ENCODE data around the gene GDF7.

GDF7 gene

GRCh38 chr2:20663196-20664070, 3.5 kb upstream of the GDF7 start:
- DNase-seq: no peak

DNA sequence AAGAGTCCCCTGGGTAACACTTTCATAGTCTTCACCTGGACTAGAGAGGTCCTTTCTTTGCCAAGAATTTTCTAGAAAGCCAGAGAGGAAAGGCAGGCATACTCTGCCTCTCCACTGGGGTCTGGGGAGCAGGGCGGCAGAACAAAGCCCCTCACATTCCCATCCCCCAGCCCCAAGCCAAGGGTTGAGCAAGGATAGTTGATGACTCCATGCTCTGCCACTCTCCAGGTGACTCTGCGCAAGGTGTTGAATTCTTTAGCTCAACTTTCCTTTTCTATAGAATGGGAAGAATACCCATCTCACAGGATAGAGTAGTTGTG, 2.9 kb upstream of the GDF7 start:
- no peak for DNase-seq

DNA sequence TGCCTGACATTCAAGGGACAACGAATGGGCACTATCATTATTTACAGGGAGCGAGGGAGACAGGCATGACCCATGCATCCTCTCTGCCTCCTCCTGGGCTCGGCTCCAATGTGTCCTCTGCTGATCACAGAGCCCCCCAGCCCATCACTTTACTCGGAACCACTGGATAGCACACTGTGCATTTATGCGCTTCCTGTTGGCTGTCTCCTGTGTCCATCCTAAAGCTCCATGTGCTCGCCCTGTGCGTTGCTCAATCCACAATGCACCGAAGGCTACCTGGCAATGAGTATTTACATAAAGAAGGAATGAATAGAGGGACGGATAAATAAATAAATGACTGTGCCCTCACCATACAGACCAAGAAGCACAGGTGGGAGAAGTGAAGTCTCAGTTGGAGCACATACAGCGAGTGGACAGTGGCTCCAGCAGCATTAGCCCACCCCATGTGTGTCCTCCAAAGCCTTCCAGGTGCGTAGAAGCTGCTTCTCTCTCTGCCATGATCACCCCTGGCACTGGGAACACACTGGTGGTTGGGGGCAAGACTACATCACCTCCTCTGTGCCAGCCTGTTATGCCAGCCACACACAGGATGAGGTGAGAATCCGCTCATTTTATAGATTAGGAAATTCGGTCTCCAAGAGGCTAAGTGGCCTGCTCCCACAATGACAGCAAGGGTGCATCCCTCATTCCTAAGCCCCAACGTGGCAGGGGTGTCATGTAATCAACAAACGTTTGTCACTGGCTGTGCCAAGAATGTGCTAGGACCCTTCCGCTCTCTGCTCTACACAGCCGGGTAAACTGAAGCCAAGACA, 2.3 kb upstream of the GDF7 start:
- DNase-seq: no peak

DNA sequence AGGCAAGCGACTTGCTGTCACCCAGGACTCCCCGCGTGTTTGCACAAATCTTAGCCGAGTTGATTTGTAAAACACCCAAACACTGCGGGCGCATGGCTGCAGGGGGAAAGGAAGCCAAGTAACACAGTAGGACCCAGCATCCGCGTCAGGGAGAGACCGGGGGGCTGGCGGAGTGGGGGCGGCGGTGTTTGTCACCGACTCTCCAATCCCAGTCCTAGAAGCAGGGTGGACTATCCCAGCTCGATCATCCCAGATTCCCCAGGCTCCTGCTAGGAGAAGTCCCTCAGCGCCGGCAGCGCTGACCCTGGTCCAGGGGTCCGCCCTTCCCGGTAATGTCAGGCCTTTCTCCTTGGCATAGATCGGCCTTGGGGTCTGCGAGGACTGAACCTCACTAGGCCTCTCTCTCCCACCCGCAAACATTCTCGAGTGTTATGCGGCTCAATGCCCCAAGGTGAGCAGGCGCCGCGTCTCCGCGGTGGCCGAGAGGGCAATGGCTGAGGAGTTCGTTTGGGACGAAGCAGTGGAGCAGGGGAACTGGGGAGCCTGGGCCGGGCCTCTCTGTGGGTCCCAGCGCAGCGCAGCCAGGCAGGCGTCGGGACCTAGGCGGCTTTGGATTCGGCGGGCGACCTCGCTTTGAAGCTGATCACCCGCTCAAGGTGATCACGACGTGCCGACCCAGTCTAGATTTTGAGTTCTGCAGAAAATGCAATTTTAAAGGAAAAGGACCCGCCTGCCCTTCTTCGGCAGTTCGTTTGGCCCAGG, 1.5 kb upstream of the GDF7 start:
- no peak for DNase-seq

GRCh38 chr2:20666005-20666303, 990 bp upstream of the GDF7 start:
- no peak for DNase-seq

DNA sequence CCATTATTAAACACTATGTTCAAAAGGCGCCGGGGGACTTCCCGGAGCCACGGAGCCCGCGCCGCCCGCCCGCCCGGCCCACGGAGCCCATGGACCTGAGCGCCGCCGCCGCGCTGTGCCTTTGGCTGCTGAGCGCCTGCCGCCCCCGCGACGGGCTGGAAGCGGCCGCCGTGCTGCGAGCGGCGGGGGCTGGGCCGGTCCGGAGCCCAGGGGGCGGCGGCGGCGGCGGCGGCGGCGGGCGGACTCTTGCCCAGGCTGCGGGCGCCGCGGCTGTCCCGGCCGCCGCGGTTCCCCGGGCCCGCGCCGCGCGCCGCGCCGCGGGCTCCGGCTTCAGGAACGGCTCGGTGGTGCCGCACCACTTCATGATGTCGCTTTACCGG, 197 bp downstream of the GDF7 start:
- no peak for DNase-seq

DNA sequence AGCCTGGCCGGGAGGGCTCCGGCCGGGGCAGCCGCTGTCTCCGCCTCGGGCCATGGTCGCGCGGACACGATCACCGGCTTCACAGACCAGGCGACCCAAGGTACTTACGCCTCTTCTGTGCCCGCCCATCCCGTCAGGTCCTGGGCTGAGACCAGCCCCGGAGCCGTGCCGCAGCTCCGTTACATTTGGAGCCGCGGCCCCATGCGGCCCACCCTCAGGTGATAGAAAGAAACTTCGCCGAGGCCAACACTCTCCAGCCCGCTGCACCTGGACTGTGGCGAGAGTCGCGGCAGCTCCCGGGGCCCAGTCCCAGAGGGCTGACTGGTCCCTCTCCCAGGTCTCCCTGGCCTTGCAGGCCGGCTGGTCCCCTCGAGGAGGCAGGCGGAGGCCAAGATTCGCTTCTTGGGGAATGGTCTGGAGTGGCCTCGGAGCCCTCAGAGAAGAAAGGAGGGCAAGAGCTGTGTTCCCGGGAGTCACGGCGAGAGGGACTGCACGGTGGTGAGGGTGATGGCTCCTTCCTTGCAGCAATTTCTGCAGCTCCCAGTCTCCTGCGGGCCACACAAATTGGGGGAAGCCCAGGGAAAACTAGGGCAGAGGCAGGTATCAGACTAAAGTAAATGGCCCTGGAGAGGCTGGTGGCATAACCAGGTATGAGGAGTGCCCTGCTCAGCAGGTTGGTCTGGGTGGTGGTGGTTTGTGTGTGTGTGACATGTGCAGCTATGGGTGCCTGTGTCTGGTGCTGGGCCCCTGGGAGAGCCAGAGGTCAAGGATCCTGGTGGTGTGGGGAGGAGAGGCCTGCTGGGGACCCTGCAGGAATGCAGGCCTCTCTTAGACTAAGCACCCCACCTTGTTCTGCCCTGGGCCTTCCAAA, 822 bp downstream of the GDF7 start:
- no peak for DNase-seq

- DNase-seq: no peak
These were observed 1.5 kb downstream of the GDF7 start for GRCh38 chr2:20668451-20668850.

GRCh38 chr2:20668871-20669475, 2.0 kb downstream of the GDF7 start:
- no peak for DNase-seq

GRCh38 chr2:20669562-20670314, 2.8 kb downstream of the GDF7 start:
- DNase-seq: no peak

DNA sequence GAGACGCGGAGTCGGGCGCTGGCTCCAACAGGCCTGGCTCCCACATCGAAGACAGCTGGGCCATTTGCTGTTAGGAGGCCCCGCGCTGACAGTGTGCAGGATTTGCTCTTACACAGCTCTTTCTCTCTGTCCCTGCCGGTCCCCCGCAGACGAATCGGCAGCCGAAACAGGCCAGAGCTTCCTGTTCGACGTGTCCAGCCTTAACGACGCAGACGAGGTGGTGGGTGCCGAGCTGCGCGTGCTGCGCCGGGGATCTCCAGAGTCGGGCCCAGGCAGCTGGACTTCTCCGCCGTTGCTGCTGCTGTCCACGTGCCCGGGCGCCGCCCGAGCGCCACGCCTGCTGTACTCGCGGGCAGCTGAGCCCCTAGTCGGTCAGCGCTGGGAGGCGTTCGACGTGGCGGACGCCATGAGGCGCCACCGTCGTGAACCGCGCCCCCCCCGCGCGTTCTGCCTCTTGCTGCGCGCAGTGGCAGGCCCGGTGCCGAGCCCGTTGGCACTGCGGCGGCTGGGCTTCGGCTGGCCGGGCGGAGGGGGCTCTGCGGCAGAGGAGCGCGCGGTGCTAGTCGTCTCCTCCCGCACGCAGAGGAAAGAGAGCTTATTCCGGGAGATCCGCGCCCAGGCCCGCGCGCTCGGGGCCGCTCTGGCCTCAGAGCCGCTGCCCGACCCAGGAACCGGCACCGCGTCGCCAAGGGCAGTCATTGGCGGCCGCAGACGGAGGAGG, 3.5 kb downstream of the GDF7 start:
- no peak for DNase-seq

GRCh38 chr2:20671036-20671735, 4.2 kb downstream of the GDF7 start:
- DNase-seq: no peak

GRCh38 chr2:20671736-20672080, 4.8 kb downstream of the GDF7 start:
- no peak for DNase-seq

DNA sequence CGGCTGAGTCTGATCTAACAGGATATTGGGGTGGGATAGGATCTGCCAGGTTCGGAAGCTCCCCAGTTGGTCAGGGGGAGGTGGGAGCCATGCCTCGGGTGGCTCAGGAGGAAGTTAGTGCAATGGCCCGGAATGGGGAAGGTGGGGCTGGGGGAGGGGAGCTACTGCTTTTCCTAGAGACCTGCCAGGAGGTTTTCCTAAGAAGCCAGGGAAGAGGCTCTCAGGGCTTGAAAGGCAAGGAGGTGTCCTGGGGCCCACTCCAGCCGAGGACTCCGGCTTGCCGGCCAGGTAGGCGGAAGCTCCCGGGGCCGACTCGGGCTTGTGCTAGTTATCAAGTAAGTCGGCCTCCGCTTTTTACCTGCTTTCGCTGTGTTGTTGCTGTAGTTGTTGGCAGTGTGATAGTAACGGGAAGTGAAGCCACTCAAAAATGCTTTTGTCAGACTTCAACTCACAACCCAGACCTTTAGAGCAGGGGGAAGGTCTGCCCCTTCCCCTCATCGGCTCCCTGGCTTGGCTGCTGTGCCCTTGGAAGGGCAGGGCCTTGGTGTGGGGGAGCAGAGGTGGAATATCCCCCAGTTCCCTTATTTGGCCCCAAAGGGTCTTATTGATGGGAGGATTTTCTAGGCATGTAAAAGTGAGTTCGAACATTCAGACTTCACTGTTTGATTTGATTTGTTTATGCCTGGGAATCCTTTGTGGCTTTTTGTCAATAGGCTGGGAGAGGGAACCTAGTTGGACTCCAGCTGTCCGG, 5.4 kb downstream of the GDF7 start:
- DNase-seq: no peak

DNA sequence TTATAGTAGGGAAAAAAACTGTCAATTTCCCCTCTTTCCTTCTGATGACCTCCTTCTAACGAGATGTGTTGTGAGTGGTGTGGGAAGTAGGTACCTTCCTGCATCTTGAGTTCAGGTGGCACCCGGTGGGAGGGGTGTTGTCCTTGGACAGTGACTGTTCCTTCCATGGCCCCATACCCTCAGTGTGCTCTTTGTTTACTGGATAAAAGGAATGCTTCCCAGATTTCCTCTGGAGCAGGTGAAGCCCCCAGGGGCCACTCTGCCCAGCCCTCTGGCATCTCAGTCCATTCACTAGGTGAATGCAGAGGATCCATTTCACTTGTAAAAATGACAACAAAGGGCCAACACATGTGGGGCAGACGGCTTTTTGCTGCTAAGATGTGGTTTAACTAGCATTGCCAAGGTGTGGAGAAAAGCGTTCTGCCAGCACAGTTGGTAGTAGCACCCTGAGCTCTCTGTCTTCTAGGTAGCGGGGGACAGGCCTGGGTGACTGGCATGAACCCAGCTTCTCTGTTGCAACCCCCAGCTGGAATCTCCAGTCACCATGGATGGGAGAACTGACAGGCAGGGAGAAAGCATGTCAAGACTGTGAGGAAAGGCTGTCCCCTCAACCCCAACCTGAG, 6.9 kb downstream of the GDF7 start:
- DNase-seq: no peak

GRCh38 chr2:20674309-20674965, 7.5 kb downstream of the GDF7 start:
- DNase-seq: no peak

GRCh38 chr2:20674974-20675679, 8.2 kb downstream of the GDF7 start:
- no peak for DNase-seq
